ENCODE data around the gene CAMK1. TPM values are rescaled to one million over a fixed set of nuclear protein-coding genes. Genes with fewer than 3 reads are reported as not detected.
A peak's percentile ranks its signal among the peaks of the same experiment; 100 is the strongest.

The CAMK1 gene
- total RNA-seq, 1 experiment from 2014 or later: 36.6 TPM

DNA sequence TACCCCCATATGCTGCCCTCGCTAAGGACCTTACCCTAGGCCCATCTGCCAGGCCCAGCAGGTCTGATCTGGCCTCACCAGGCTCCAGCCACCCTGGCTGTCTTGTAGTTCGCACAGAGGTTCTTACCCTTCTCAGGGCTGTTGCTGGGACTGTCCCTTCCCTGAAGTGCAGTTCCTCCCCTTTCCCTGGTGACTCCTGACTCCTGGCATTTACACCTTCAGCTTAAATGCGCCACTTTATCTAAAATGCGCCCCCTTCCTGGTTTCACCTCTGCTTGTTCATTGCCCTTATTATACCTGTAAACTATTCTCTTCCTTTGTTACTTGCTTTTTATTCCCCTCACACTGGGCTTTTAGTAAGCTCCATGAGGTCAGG lies 39.5 kb upstream of the CAMK1 start:
- no peaks in the 10 kb centered on the region for H4K20me1 ChIP-seq (ENCODE audit: low read length)
- peaks cover 20% of the 10 kb centered on the region for H3K36me3 ChIP-seq (ENCODE audit: low read depth, low read length)
- H3K4me3 ChIP-seq (ENCODE audit: low read length): peak overlapping the region; percentile 80
- TF ChIP-seq, protein P1, sequence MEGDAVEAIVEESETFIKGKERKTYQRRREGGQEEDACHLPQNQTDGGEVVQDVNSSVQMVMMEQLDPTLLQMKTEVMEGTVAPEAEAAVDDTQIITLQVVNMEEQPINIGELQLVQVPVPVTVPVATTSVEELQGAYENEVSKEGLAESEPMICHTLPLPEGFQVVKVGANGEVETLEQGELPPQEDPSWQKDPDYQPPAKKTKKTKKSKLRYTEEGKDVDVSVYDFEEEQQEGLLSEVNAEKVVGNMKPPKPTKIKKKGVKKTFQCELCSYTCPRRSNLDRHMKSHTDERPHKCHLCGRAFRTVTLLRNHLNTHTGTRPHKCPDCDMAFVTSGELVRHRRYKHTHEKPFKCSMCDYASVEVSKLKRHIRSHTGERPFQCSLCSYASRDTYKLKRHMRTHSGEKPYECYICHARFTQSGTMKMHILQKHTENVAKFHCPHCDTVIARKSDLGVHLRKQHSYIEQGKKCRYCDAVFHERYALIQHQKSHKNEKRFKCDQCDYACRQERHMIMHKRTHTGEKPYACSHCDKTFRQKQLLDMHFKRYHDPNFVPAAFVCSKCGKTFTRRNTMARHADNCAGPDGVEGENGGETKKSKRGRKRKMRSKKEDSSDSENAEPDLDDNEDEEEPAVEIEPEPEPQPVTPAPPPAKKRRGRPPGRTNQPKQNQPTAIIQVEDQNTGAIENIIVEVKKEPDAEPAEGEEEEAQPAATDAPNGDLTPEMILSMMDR (conservative IDR thresholded peaks at IDR 0.05; ENCODE audit: low read depth, low read length): no peak
- no peak for TF ChIP-seq EZH2phosphoT487 (IDR thresholded peaks at IDR 0.05; ENCODE audit: borderline replicate concordance, low read length)
- no peak for TF ChIP-seq EZH2 (IDR thresholded peaks at IDR 0.05; ENCODE audit: low read length, unreplicated experiment)
- H3K9ac ChIP-seq (ENCODE audit: low read length): peak overlapping the region; percentile 55; the same call in 1 of the 2 replicates
- H3K27ac ChIP-seq (ENCODE audit: low read length): peak overlapping the region; percentile 20
- H3K4me2 ChIP-seq (ENCODE audit: low read length): peak overlapping the region; percentile 99
- DNase-seq (no peak), ATAC-seq (0 out of 2 replicates have a peak, but pooled peaks have one; percentile 4)
- intact Hi-C loops (cut with micrococcal nuclease): loop anchor here (2.0 kb wide), 1 partner anchor 92 kb away; no protein-coding TSS in a partner anchor
- no peaks in the 10 kb centered on the region for H3K9me3 ChIP-seq (ENCODE audit: low read length)
- ChIA-PET POLR2A (ENCODE audit: unreplicated experiment) (interaction anchor here (1.5 kb wide), 1 partner anchor 16 kb away, joined by 6 read pairs; the partner anchor contains the start of genes ARPC4 and TADA3), CTCF (no interaction called here)
- peaks cover 19% of the 10 kb centered on the region for H3K4me1 ChIP-seq (ENCODE audit: insufficient read depth, low read length)
- H3K9me2 ChIP-seq (replicated peaks; ENCODE audit: low read length): no peaks in the 10 kb centered on the region
- no peaks in the 10 kb centered on the region for H3K79me2 ChIP-seq (ENCODE audit: low read length)
- BruUV-seq (replicated peaks): TSS peak; percentile 74
- peaks cover 8% of the 10 kb centered on the region for H3F3A ChIP-seq (ENCODE audit: low read length, unreplicated experiment)
- H3K27me3 ChIP-seq (ENCODE audit: low read length): no peaks in the 10 kb centered on the region
- H2AFZ ChIP-seq (ENCODE audit: low read length): peak overlapping the region; percentile 88

GRCh38 chr3:9808345-9809037 lies 38.7 kb upstream of the CAMK1 start:
- Histone ChIP-seq H3K36me3 (ENCODE audit: low read depth, low read length) (peaks cover 28% of the 10 kb centered on the region), H3K4me3 (ENCODE audit: low read length) (no peak overlapping the region), H3K27me3 (ENCODE audit: low read length) (no peaks in the 10 kb centered on the region), H3F3A (ENCODE audit: low read length, unreplicated experiment) (peaks cover 8% of the 10 kb centered on the region), H3K4me1 (ENCODE audit: insufficient read depth, low read length) (peaks cover 19% of the 10 kb centered on the region), H3K27ac (ENCODE audit: low read length) (peak overlapping the region; percentile 30), H3K9me3 (ENCODE audit: low read length) (no peaks in the 10 kb centered on the region), H2AFZ (ENCODE audit: low read length) (no peak overlapping the region), H3K79me2 (ENCODE audit: low read length) (no peaks in the 10 kb centered on the region), H3K9me2 (replicated peaks; ENCODE audit: low read length) (no peaks in the 10 kb centered on the region), H3K9ac (ENCODE audit: low read length) (no peak overlapping the region), H3K4me2 (ENCODE audit: low read length) (no peak overlapping the region), H4K20me1 (ENCODE audit: low read length) (no peaks in the 10 kb centered on the region)
- ATAC-seq (peak; percentile 57), DNase-seq (peak; percentile 63)
- no peak for TF ChIP-seq EZH2phosphoT487 (IDR thresholded peaks at IDR 0.05; ENCODE audit: borderline replicate concordance, low read length)
- TF ChIP-seq, protein P1 (conservative IDR thresholded peaks at IDR 0.05; ENCODE audit: low read depth, low read length): peak; percentile 62
- no peak for TF ChIP-seq EZH2 (IDR thresholded peaks at IDR 0.05; ENCODE audit: low read length, unreplicated experiment)
- no TSS peak for BruUV-seq (replicated peaks)
- intact Hi-C loops (cut with micrococcal nuclease): loop anchor here (2.0 kb wide), 1 partner anchor 92 kb away; no protein-coding TSS in a partner anchor
- ChIA-PET POLR2A (ENCODE audit: unreplicated experiment) (interaction anchor here (0.8 to 1.5 kb wide), 2 partner anchors 16 to 127 kb away, joined by 3 to 6 read pairs; partner anchors contain the start of genes ARPC4 and TADA3), CTCF (no interaction called here)

- DNase-seq (no peak), ATAC-seq (no peak)
- Histone ChIP-seq H3K4me3 (ENCODE audit: low read length) (no peak overlapping the region), H3K4me1 (ENCODE audit: insufficient read depth, low read length) (peaks cover 19% of the 10 kb centered on the region), H3K9me3 (ENCODE audit: low read length) (no peaks in the 10 kb centered on the region), H3K79me2 (ENCODE audit: low read length) (no peaks in the 10 kb centered on the region), H3K27ac (ENCODE audit: low read length) (peak overlapping the region; percentile 30), H3K4me2 (ENCODE audit: low read length) (no peak overlapping the region), H3K36me3 (ENCODE audit: low read depth, low read length) (peaks cover 33% of the 10 kb centered on the region), H3K9me2 (replicated peaks; ENCODE audit: low read length) (no peaks in the 10 kb centered on the region), H3F3A (ENCODE audit: low read length, unreplicated experiment) (peaks cover 8% of the 10 kb centered on the region), H4K20me1 (ENCODE audit: low read length) (no peaks in the 10 kb centered on the region), H2AFZ (ENCODE audit: low read length) (no peak overlapping the region), H3K9ac (ENCODE audit: low read length) (no peak overlapping the region), H3K27me3 (ENCODE audit: low read length) (no peaks in the 10 kb centered on the region)
- CTCF ChIA-PET: no interaction called here
- no TSS peak for BruUV-seq (replicated peaks)
- POLR2A ChIA-PET (ENCODE audit: unreplicated experiment): interaction anchor here (0.8 to 1.5 kb wide), 2 partner anchors 15 to 127 kb away, joined by 3 to 6 read pairs; partner anchors contain the start of genes ARPC4 and TADA3
- TF ChIP-seq EZH2 (IDR thresholded peaks at IDR 0.05; ENCODE audit: low read length, unreplicated experiment) (no peak), EZH2phosphoT487 (IDR thresholded peaks at IDR 0.05; ENCODE audit: borderline replicate concordance, low read length) (no peak)
- TF ChIP-seq, protein P1 (conservative IDR thresholded peaks at IDR 0.05; ENCODE audit: low read depth, low read length): no peak
- intact Hi-C loops (cut with micrococcal nuclease): loop anchor here (2.0 kb wide), 1 partner anchor 91 kb away; no protein-coding TSS in a partner anchor
Observed at GRCh38 chr3:9807981-9808344, 38.2 kb upstream of the CAMK1 start.

All from PC-3 (cell line).